NCI-H2196 treated with DMSO at 0.1 percent for 48 hours (cell line): ENCODE data around the gene ASB12.
"Not testable (repeated sequence)": the region's sequence is repeated elsewhere in the genome, so short reads cannot be mapped to it uniquely, and the experiment has no call there.

Source experiments
- DNase-seq: peaks from one replicate; lab custom pipeline; 2025; ENCODE audit not compliant: unreplicated experiment; lab: John Stamatoyannopoulos, UW

Gene ASB12

GRCh38 chrX:64230123-64230970 lies at the start of gene ASB12:
ASB12 (minus strand) TSS chrX:64230607; CDS start chrX:64225650, 4,957 bp downstream.
- no peak for DNase-seq

- no peak for DNase-seq
Observed at GRCh38 chrX:64265265-64265664, 34.9 kb upstream of the ASB12 start.

- DNase-seq: no peak
Observed at GRCh38 chrX:64229154-64229553, 1.3 kb downstream of the ASB12 start.

GRCh38 chrX:64218023-64218422 lies 12.4 kb downstream of the ASB12 start:
- no peak for DNase-seq

GRCh38 chrX:64213989-64214388 lies 16.4 kb downstream of the ASB12 start:
- not testable (repeated sequence) for DNase-seq

GRCh38 chrX:64206556-64207162 lies 23.7 kb downstream of the ASB12 start:
- DNase-seq: no peak

GRCh38 chrX:64205735-64206501 lies 24.5 kb downstream of the ASB12 start:
- peak; percentile 63 for DNase-seq

- no peak for DNase-seq
Observed at GRCh38 chrX:64205441-64205734, 25.0 kb downstream of the ASB12 start, which contains the start of gene AMER1. AMER1 (minus strand) TSS chrX:64205708; CDS start chrX:64193286, 12,422 bp downstream.

- DNase-seq: no peak
Observed at GRCh38 chrX:64204701-64205440, 25.5 kb downstream of the ASB12 start.

- DNase-seq: no peak
Observed at GRCh38 chrX:64204252-64204651, 26.2 kb downstream of the ASB12 start.

- DNase-seq: no peak
Observed at GRCh38 chrX:64202808-64203325, 27.5 kb downstream of the ASB12 start.

- no peak for DNase-seq
Observed at GRCh38 chrX:64198036-64198435, 32.4 kb downstream of the ASB12 start.

- DNase-seq: no peak
Observed at GRCh38 chrX:64196606-64197005, 33.8 kb downstream of the ASB12 start.

GRCh38 chrX:64195862-64196261 lies 34.5 kb downstream of the ASB12 start:
- DNase-seq: no peak

- no peak for DNase-seq
Observed at GRCh38 chrX:64192673-64193072, 37.7 kb downstream of the ASB12 start.

GRCh38 chrX:64192040-64192439 lies 38.4 kb downstream of the ASB12 start:
- DNase-seq: no peak

GRCh38 chrX:64191281-64192010 lies 39.0 kb downstream of the ASB12 start:
- no peak for DNase-seq

- DNase-seq: no peak
Observed at GRCh38 chrX:64190136-64190740, 40.2 kb downstream of the ASB12 start.

- no peak for DNase-seq
Observed at GRCh38 chrX:64188901-64189300, 41.5 kb downstream of the ASB12 start.

GRCh38 chrX:64187762-64188150 lies 42.7 kb downstream of the ASB12 start:
- no peak for DNase-seq
